HepG2 (cell line): ENCODE measurements around the gene CD53. TPM values are rescaled to one million over a fixed set of nuclear protein-coding genes. Genes with fewer than 3 reads are reported as not detected.

ENCODE experiments used
- ATAC-seq: fragments of 200-7000 bp; cut with Tn5 transposase; 3 replicates; pipeline ENCODE4 v1.9.1; 2020; ENCODE audit warnings: mild to moderate bottlenecking, moderate library complexity
- BruUV-seq: library from RNA; stranded (reverse); fragments of 400-500 nt; replicated peaks from 2 replicates; lab custom pipeline; 2021; lab: Mats Ljungman, UMichigan
- CTCF ChIA-PET: fragments of 300-600 bp; formaldehyde crosslinking; extraction: SDS; loops from one replicate; lab custom pipeline; 2021; ENCODE audit warnings: low total read pairs, inconsistent platforms, low intra/inter-chr PET ratio; lab: Yijun Ruan, JAX
- POLR2A ChIA-PET: fragments of 350-600 bp; sonication (Branson Sonifier 250); formaldehyde crosslinking; loops from one replicate; lab custom pipeline; 2020; ENCODE audit warnings: antibody characterized with exemption, inconsistent platforms; lab: Yijun Ruan, JAX
- DNase-seq: peaks from one replicate; pipeline ENCODE4 v3.0.0-alpha.2; 2015; ENCODE audit warnings: low spot score
- FAIRE-seq: peaks from 3 replicates; lab custom pipeline; 2011; peaks lifted over from hg19 to GRCh38; lab: Jason Lieb, UNC
- H2AFZ ChIP-seq: one replicate; pipeline ENCODE4 v1.6.1; 2011; ENCODE audit warnings: low read length, inconsistent platforms
- H3K27ac ChIP-seq: fragments of 300-600 bp; 3 replicates; pipeline ENCODE4 v1.8.0; 2011; ENCODE audit warnings: mixed run types, mild to moderate bottlenecking, mixed read lengths, low read length, inconsistent platforms; ENCODE audit not compliant: insufficient read depth; ENCODE audit errors: extremely low read length
- H3K27me3 ChIP-seq, 2 experiments: fragments of 200-600 bp in 1 of 2; 2 replicates in 1 of 2; 3 replicates in 1 of 2; pipeline versions ENCODE4 v1.6.0 to v1.8.0; 2011; ENCODE audit warnings: low read length in 2 of 2, mild to moderate bottlenecking in 2 of 2, moderate library complexity in 2 of 2, inconsistent platforms in 1 of 2; ENCODE audit not compliant: insufficient read depth in 2 of 2, control insufficient read depth in 1 of 2
- H3K36me3 ChIP-seq, 2 experiments: fragments of 200-600 bp in 1 of 2; replicated peaks in 1 of 2; 2 replicates in 1 of 2; 3 replicates in 1 of 2; pipeline versions ENCODE4 v1.5.1 to v1.8.0; 2011; ENCODE audit warnings: low read length in 2 of 2, inconsistent platforms in 1 of 2; ENCODE audit not compliant: insufficient read depth in 2 of 2, control insufficient read depth in 1 of 2
- H3K4me1 ChIP-seq: 2 replicates; pipeline ENCODE4 v1.5.1; 2012; ENCODE audit warnings: low read length, inconsistent platforms; ENCODE audit not compliant: insufficient read depth
- H3K4me2 ChIP-seq: 2 replicates; pipeline ENCODE4 v1.6.0; 2011; ENCODE audit warnings: low read depth, low read length, inconsistent platforms
- H3K4me3 ChIP-seq, 3 experiments: fragments of 200-600 bp in 1 of 3; sonication (generic), shearing (Covaris generic) in 1 of 3; replicated peaks in 1 of 3; 2 replicates each; pipeline ENCODE4 v1.5.1; 2011 to 2016; ENCODE audit warnings: low read length in 3 of 3, inconsistent platforms in 2 of 3, low read depth in 2 of 3, mild to moderate bottlenecking in 2 of 3, control low read depth in 1 of 3, mixed read lengths in 1 of 3; ENCODE audit not compliant: insufficient read depth in 1 of 3
- H3K79me2 ChIP-seq: one replicate; pipeline ENCODE4 v1.6.1; 2011; ENCODE audit warnings: low read length, inconsistent platforms; ENCODE audit not compliant: insufficient read depth
- H3K9ac ChIP-seq: 2 replicates; pipeline ENCODE4 v1.6.0; 2011; ENCODE audit warnings: mild to moderate bottlenecking, low read depth, low read length, inconsistent platforms; ENCODE audit not compliant: insufficient read depth
- H3K9me3 ChIP-seq: 2 replicates; pipeline ENCODE4 v1.5.1; 2012; ENCODE audit warnings: mild to moderate bottlenecking, low read length
- H4K20me1 ChIP-seq: 2 replicates; pipeline ENCODE4 v1.6.0; 2011; ENCODE audit warnings: inconsistent platforms, mild to moderate bottlenecking, low read length, moderate library complexity; ENCODE audit not compliant: insufficient read depth
- CCAR2 ChIP-seq: fragments of 200-400 bp; formaldehyde crosslinking; optimal IDR thresholded peaks from 2 replicates; pipeline ENCODE3; 2018; ENCODE audit warnings: low read depth, mild to moderate bottlenecking, low read length, moderate library complexity
- FOXA3 ChIP-seq: IDR thresholded peaks from 2 replicates; pipeline ENCODE4 v1.6.1; 2016; ENCODE audit warnings: missing genetic modification reagents, missing compliant biosample characterization
- FOXK2 ChIP-seq: fragments of 450-650 bp; IDR thresholded peaks from 2 replicates; pipeline ENCODE4 v1.6.1; 2016
- GTF3A ChIP-seq: sonication (generic); formaldehyde crosslinking; conservative IDR thresholded peaks from 2 replicates; pipeline ENCODE4 v1.4.0; 2020; ENCODE audit warnings: mild to moderate bottlenecking, missing genetic modification reagents
- POGZ ChIP-seq: sonication (generic); formaldehyde crosslinking; IDR thresholded peaks from 2 replicates; pipeline ENCODE4 v1.4.0; 2020; ENCODE audit warnings: mild to moderate bottlenecking, missing genetic modification reagents
- RBM22 ChIP-seq: fragments of 200-400 bp; formaldehyde crosslinking; optimal IDR thresholded peaks from 2 replicates; pipeline ENCODE3; 2017; ENCODE audit warnings: mild to moderate bottlenecking, low read length, moderate library complexity
- SMAD9 ChIP-seq: sonication (generic); formaldehyde crosslinking; IDR thresholded peaks from 2 replicates; pipeline ENCODE4 v1.5.1; 2020; ENCODE audit warnings: mild to moderate bottlenecking, missing genetic modification reagents
- TCF12 ChIP-seq, 2 experiments: fragments of 450-650 bp in 1 of 2; sonication (generic) in 1 of 2; formaldehyde crosslinking in 1 of 2; IDR thresholded peaks; 2 replicates each; pipeline versions ENCODE4 v1.6.1 to v1.8.0; 2017 to 2022; ENCODE audit warnings: antibody characterized with exemption in 1 of 2, mild to moderate bottlenecking in 1 of 2, missing genetic modification reagents in 1 of 2, moderate library complexity in 1 of 2
- ZBTB39 ChIP-seq: sonication (generic); formaldehyde crosslinking; IDR thresholded peaks from 2 replicates; pipeline ENCODE4 v1.5.0; 2020; ENCODE audit warnings: missing genetic modification reagents
- ZNF230 ChIP-seq: sonication (generic); formaldehyde crosslinking; IDR thresholded peaks from 2 replicates; pipeline ENCODE4 v1.4.0; 2020; ENCODE audit warnings: mild to moderate bottlenecking, missing genetic modification reagents
- ZNF274 ChIP-seq: sonication (generic); formaldehyde crosslinking; IDR thresholded peaks from 2 replicates; pipeline ENCODE4 v1.5.1; 2020; ENCODE audit warnings: mild to moderate bottlenecking, missing genetic modification reagents
- ZNF687 ChIP-seq: sonication (generic); formaldehyde crosslinking; IDR thresholded peaks from 2 replicates; pipeline ENCODE4 v1.5.1; 2020; ENCODE audit warnings: mild to moderate bottlenecking, missing genetic modification reagents, moderate library complexity
- ZNF792 ChIP-seq: IDR thresholded peaks from 2 replicates; pipeline ENCODE4 v1.6.1; 2016
- WGBS: methylation state at CpG from one replicate; pipeline ENCODE4 v1.1.6; 2017; ENCODE audit warnings: low lambda C conversion rate; 5-methylcytosine and 5-hydroxymethylcytosine counted together
- in situ Hi-C: cut with HindIII; loops from 2 replicates; pipeline ENCODE4 v1.10.0; 2017; ENCODE audit warnings: low pct_unique_long_range_greater_than_20kb; ENCODE audit not compliant: extremely low pct_ligation_motif_present
- intact Hi-C: fragments of 100-400 bp; cut with micrococcal nuclease; formaldehyde crosslinking; loops from one replicate; pipeline ENCODE4 v1.10.0; 2022; ENCODE audit not compliant: unreplicated experiment
- polyA plus RNA-seq, 8 experiments: library from polyadenylated mRNA; depleted of rRNA in 3 of 8; stranded (reverse) in 7 of 8; unstranded in 1 of 8; fragments of >200 nt; fragmentation: Illumina TruSeq in 4 of 8; extraction: Trizol in 4 of 8; gene quantifications; 2 replicates each; pipeline versions ENCODE4 v1.2.1 to v1.2.3, GENCODE V29; 2011 to 2016; ENCODE audit warnings: low read depth in 4 of 8, missing spikeins in 1 of 8, mixed read lengths in 1 of 8; ENCODE audit not compliant: insufficient read depth in 1 of 8
- total RNA-seq, 5 experiments: library from RNA; depleted of rRNA; stranded (reverse); fragments of >200 nt; fragmentation: Illumina TruSeq; extraction: Trizol; gene quantifications; 2 replicates each; pipeline ENCODE4 v1.2.3, GENCODE V29; 2016; ENCODE audit warnings: low read depth in 1 of 5
- TF ChIP-seq, protein P1 (sequence below): sonication (generic); formaldehyde crosslinking; IDR thresholded peaks from 2 replicates; pipeline ENCODE4 v1.8.1; 2022; ENCODE audit warnings: low read depth, mild to moderate bottlenecking, missing genetic modification reagents

CD53 gene
- total and polyA plus RNA-seq, 2 of the 13 experiments (the other 11 are each of a cell fraction or from before 2014, with no cell fraction given) = not detected

GRCh38 chr1:110896090-110896489 is 23.1 kb downstream of the CD53 start (continued):
- TF ChIP-seq ZNF687 (no peak), FOXA3 (CRISPR knock-in tag) (no peak), ZNF274 (CRISPR knock-in tag) (no peak), ZNF792 (no peak)

DNA sequence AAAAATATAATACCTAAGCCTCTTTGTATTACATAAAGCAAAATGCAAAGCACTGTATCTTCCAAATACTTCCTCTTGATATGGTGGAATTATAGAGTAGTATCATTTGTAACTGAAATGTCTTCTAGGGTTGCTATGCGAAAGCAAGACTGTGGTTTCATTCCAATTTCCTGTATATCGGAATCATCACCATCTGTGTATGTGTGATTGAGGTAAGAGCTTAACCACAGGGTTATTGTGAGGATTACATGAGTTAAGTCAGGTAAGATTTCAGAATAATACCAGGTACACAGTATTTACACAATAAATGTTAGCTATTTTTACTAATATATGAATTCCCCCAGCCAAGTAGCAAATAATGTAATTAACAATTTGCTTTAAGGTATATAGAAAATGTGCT is 24.7 kb downstream of the CD53 start:
- POLR2A ChIA-PET = no interaction called here
- no peak for FAIRE-seq
- TF ChIP-seq, protein P1, sequence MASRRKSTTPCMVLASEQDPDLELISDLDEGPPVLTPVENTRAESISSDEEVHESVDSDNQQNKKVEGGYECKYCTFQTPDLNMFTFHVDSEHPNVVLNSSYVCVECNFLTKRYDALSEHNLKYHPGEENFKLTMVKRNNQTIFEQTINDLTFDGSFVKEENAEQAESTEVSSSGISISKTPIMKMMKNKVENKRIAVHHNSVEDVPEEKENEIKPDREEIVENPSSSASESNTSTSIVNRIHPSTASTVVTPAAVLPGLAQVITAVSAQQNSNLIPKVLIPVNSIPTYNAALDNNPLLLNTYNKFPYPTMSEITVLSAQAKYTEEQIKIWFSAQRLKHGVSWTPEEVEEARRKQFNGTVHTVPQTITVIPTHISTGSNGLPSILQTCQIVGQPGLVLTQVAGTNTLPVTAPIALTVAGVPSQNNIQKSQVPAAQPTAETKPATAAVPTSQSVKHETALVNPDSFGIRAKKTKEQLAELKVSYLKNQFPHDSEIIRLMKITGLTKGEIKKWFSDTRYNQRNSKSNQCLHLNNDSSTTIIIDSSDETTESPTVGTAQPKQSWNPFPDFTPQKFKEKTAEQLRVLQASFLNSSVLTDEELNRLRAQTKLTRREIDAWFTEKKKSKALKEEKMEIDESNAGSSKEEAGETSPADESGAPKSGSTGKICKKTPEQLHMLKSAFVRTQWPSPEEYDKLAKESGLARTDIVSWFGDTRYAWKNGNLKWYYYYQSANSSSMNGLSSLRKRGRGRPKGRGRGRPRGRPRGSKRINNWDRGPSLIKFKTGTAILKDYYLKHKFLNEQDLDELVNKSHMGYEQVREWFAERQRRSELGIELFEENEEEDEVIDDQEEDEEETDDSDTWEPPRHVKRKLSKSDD (CRISPR knock-in tag) = no peak
- TF ChIP-seq FOXK2 = no peak
- no peak for TF ChIP-seq CCAR2
- no peak for TF ChIP-seq SMAD9
- no peak for TF ChIP-seq GTF3A
- TF ChIP-seq ZBTB39 = no peak
- TF ChIP-seq TCF12 (IDR thresholded peaks at IDR 0.05) = no peak
- no peak for TF ChIP-seq TCF12 (CRISPR knock-in tag; IDR thresholded peaks at IDR 0.05)
- no peak for TF ChIP-seq ZNF230 (CRISPR knock-in tag)
- TF ChIP-seq RBM22 = no peak
- TF ChIP-seq POGZ = no peak

More for the DNA sequence above, 24.7 kb downstream of the CD53 start:
- intact Hi-C loops (no loop called here), in situ Hi-C loops (no loop called here)
- no peak overlapping the region for H3K4me2 ChIP-seq
- H3K4me1 ChIP-seq = no peaks in the 10 kb centered on the region
- 0 out of 5 replicates have a peak, but pooled peaks cover 0 to 2% of the 10 kb centered on the region in 2 experiments for H3K27me3 ChIP-seq
- H3K79me2 ChIP-seq = no peaks in the 10 kb centered on the region
- H3K27ac ChIP-seq = no peak overlapping the region
- BruUV-seq = no TSS peak
- H3K9me3 ChIP-seq = no peaks in the 10 kb centered on the region
- no peak for DNase-seq
- ATAC-seq = no peak
- H3K36me3 ChIP-seq = no peaks in the 10 kb centered on the region
- CTCF ChIA-PET = no interaction called here
- 64% methylated on average over 2 of the region's 2 CpGs for WGBS
- H2AFZ ChIP-seq = no peak overlapping the region
- no peak overlapping the region for H3K4me3 ChIP-seq
- H4K20me1 ChIP-seq = no peaks in the 10 kb centered on the region
- no peak overlapping the region for H3K9ac ChIP-seq
